Occipital lobe (tissue), 2 donors: ENCODE measurements around the gene UBFD1. TPM values are rescaled to one million over a fixed set of nuclear protein-coding genes. Genes with fewer than 3 reads are reported as not detected.
"Not testable (repeated sequence)": the region's sequence is repeated elsewhere in the genome, so short reads cannot be mapped to it uniquely, and the experiment has no call there.

Experiments
- DNase-seq: peaks from one replicate; lab custom pipeline; 2025; lab: John Stamatoyannopoulos, UW
- total RNA-seq: library from RNA; depleted of rRNA; stranded (reverse); fragments of >200 nt; gene quantifications from one replicate; pipeline ENCODE4 v1.2.3, GENCODE V29; 2014

Gene UBFD1
- total RNA-seq, 1 donor from 2014 or later: 62.2 TPM

GRCh38 chr16:23607726-23608125 lies 50.2 kb downstream of the UBFD1 start:
- DNase-seq: no peak

DNA sequence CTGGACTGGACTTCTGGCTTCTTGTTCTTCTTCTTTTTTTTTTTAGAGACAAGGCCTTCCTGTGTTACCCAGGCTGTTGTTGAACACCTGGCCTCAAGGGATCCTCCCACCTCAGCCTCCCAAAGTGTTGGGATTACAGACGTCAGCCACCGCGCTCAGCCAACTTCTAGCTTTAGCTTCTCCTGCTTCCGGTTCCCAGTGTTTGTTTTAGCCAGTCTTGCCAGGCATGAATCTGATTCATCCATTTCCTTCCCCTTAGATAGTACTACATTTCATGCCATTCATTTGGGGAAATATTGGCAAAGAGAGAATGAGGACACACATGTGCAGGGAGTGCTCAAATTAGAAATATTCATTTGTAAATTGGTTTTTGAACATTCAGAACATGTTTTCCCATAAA lies 50.7 kb downstream of the UBFD1 start:
- DNase-seq: no peak

GRCh38 chr16:23609929-23610328 lies 52.4 kb downstream of the UBFD1 start:
- no peak for DNase-seq

DNA sequence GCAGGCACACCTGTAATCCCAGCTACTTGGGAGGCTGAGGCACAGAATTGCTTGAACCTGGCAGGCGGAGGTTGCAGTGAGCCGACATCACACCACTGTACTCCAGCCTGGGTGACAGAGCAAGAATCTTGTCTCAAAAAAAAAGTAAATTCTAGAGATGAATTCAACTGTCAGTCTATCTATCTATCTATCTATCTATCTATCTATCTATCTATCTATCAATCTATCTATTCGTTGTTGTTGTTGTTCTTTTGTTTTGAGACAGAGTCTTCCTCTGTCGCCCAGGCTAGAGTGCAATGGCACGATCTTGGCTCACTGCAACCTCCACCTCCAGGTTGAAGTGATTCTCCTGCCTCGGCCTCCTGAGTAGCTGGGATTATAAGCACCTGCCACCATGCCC lies 53.4 kb downstream of the UBFD1 start:
- not testable (repeated sequence) for DNase-seq

DNA sequence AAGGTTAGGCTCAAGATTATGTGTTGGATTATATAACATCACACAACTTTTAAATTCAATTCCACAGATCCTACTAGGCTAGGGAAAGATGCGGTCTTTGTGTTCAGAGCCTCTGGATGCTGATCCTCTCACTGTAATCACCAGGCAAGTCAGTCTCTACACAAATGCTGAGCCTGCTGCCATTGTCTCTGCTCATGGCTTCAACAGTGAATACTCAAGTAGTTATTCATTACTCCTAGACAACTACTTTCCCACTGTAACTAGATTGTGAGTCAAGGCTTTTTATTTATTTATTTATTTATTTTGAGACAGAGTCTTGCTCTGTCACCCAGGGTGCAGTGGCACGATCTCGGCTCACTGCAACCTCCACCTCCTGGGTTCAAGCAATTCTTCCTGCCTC lies 54.4 kb downstream of the UBFD1 start:
- no peak for DNase-seq

- DNase-seq: no peak
These were observed 58.3 kb downstream of the UBFD1 start for GRCh38 chr16:23615805-23616204.

Other genes starting within 250 kb of the UBFD1 start
- gene COG7, start 104.5 kb upstream of the UBFD1 start, total RNA-seq: 16.7 TPM
- 27.8 TPM for gene GGA2, start 47.2 kb upstream of the UBFD1 start, total RNA-seq
- gene EARS2, start 377 bp upstream of the UBFD1 start, total RNA-seq: 29.3 TPM
- gene NDUFAB1, start 38.6 kb downstream of the UBFD1 start, total RNA-seq: 112 TPM
- gene PALB2, start 83.6 kb downstream of the UBFD1 start, total RNA-seq: 12.0 TPM
- 73.6 TPM for gene DCTN5, start 83.7 kb downstream of the UBFD1 start, total RNA-seq
- gene PLK1, start 121.2 kb downstream of the UBFD1 start, total RNA-seq: 1.1 TPM
- not detected for gene ERN2, start 155.5 kb downstream of the UBFD1 start, total RNA-seq
- gene CHP2, start 197.3 kb downstream of the UBFD1 start, total RNA-seq: 0.62 TPM